GM12864 (cell line): ENCODE results near the gene STK32C.

Experiments used
- DNase-seq: peaks from one replicate; pipeline ENCODE4 v3.0.0-alpha.2; 2011; ENCODE audit warnings: low read depth
- H3K4me3 ChIP-seq: 2 replicates; pipeline ENCODE4 v1.5.1; 2011; ENCODE audit warnings: mild to moderate bottlenecking, low read depth, low read length, control low read depth
- TF ChIP-seq, protein P1 (sequence below): IDR thresholded peaks from 2 replicates; pipeline ENCODE4 v1.5.1; 2011; ENCODE audit warnings: low read depth, mild to moderate bottlenecking, moderate library complexity, low read length, control low read depth, inconsistent platforms; ENCODE audit errors: missing control alignments

The STK32C gene

DNA sequence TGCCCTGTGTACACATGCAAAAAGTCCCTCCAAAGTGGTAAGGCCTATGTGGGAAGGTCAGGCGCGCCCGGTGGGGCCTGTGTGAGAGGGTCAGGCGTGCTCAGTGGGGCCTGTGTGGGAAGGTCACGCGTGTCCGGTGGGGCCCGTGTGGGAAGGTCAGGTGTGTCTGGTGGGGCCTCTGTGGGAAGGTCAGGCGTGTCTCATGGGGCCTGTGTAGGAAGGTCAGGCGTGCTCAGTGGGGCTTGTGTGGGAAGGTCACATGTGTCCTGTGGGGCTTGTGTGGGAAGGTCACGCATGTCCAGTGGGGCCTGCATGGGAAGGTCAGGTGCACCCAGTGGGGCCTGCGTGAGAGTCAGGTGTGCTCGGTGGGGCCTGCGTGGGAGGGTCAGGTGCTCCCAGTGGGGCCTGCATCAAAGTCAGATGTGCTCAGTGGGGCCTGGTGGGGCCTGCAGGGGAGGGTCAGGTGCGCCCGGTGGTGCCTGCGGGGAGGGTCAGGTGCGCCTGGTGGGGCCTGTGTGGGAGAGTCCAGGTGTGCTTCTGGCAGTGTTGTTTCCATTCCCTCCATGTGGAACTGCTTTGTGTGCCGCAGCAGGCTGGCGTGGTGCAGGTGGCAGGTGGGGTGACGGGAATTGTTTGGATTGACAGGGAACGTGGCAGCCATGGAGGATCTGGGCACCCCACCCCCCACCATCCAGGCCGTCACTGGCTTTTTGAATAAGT is 39.6 kb upstream of the STK32C start:
- no peak overlapping the region for H3K4me3 ChIP-seq
- DNase-seq, result no peak
- TF ChIP-seq, protein P1, sequence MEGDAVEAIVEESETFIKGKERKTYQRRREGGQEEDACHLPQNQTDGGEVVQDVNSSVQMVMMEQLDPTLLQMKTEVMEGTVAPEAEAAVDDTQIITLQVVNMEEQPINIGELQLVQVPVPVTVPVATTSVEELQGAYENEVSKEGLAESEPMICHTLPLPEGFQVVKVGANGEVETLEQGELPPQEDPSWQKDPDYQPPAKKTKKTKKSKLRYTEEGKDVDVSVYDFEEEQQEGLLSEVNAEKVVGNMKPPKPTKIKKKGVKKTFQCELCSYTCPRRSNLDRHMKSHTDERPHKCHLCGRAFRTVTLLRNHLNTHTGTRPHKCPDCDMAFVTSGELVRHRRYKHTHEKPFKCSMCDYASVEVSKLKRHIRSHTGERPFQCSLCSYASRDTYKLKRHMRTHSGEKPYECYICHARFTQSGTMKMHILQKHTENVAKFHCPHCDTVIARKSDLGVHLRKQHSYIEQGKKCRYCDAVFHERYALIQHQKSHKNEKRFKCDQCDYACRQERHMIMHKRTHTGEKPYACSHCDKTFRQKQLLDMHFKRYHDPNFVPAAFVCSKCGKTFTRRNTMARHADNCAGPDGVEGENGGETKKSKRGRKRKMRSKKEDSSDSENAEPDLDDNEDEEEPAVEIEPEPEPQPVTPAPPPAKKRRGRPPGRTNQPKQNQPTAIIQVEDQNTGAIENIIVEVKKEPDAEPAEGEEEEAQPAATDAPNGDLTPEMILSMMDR, result no peak

DNA sequence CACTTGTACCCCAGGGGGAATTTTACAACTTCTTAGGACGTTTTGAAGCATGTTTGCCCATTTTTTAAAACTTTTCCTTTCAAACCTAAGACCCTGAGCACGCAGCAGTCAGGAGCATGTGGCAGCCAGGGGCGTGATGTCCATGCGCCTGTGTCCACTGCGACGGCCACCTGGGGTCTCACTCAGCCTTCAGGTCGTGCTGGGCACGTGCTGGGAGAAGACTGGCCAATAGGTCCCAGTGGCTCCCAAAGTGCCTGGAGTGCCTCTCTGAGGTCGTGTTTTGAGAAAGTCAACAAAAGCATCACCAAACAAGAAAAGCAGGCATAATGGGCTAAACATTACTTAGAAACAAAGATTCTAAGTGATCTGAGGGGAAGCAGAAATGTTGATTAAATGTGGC is 39.1 kb upstream of the STK32C start:
- H3K4me3 ChIP-seq, result no peak overlapping the region
- DNase-seq, result no peak

DNA sequence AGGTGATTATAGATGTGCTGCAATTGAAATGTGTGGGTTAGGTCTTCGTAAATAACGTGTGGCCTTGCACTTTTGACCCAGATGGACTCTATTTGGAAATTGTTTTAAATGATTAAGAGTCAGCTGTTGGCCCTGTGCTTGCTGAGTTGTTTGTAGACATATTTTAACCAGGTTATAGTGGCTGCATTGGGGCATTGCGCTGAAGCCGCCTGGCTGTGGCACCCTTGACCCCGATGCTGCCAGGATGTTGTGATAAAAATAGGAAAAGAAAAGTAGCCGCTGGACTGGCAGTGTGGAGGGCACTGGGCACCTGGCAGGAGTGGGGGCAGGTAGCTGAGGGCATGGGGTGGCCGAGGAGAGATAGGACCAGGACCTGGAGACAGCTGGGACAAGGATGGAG is 37.6 kb upstream of the STK32C start:
- no peak overlapping the region for H3K4me3 ChIP-seq
- no peak for DNase-seq
- TF ChIP-seq, protein P1, result no peak

More for the DNA sequence above, 39.1 kb upstream of the STK32C start:
- TF ChIP-seq, protein P1, result no peak

DNA sequence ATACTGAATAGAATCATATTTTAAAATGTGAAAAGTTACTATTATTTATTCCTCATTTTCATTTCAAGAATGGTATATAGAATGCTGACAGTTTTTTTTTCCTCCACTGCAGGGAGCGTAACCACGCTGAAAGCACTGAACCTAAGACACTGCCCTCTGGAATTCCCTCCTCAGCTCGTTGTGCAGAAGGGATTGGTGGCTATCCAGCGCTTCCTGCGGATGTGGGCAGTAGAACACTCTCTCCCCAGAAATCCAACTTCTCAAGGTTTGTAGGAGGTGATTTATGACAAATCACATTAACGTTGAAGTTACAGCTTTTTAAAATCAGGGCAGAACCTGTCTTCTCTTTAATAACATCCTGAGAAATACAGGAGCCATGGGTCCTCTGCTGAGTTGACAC is 36.6 kb upstream of the STK32C start:
- TF ChIP-seq, protein P1, result no peak
- H3K4me3 ChIP-seq, result no peak overlapping the region
- no peak for DNase-seq

DNA sequence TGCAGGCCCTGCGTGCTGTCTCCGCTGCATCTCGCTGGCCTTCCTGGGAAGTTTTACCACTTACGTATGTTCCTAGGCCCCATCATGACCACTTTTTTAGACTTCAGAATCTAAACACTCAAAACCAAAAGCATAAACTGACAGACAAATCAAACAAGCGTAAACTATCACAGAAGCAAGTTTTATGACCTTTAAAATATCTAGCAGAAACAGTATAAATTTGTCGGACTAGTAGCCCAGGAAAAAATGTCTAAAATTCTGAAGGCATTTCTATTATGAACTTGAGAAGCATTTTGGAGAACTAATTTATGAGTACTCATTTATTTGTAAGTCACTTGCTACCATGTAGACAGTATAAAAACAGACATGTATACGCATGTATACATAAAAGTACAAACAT is 34.8 kb upstream of the STK32C start:
- TF ChIP-seq, protein P1, result no peak
- no peak for DNase-seq
- H3K4me3 ChIP-seq, result no peak overlapping the region

DNA sequence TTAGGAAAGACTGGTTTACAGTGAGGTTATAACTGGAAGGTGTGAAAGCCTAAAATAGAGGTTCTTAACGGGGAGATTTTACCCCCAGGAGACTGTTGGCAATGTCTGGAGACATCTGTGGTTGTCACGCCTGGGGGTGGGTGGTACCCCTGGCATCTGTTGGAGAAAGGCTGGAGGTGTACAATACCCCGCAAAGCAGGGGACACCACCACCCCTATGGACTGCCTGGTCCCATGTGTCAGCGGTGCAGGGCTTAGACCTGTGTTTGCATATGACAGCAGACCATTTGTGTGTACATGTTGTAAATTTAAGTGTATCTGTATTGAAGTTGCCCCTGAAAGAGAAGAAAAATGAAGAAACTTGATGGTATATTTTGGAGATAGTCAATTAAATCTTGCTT is 34.0 kb upstream of the STK32C start:
- no peak overlapping the region for H3K4me3 ChIP-seq
- DNase-seq, result no peak
- TF ChIP-seq, protein P1, result no peak

DNA sequence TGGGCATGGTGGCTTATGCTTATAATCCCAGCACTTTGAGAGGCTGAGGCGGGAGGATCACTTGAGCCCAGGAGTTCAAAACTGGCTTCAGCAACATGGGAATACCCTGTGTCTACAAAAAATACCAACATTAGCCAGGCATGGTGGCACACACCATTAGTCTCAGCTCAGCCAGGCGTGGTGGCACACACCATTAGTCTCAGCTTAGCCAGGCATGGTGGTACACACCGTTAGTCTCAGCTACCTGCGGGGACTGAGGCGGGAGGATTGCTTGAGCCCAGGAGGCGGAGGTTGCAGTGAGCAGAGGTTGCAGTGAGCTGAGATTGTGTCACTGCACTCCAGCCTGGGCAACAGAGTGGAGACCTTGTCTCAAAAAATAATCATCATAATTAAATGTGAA is 33.3 kb upstream of the STK32C start:
- DNase-seq, result no peak
- H3K4me3 ChIP-seq, result no peak overlapping the region
- TF ChIP-seq, protein P1, result no peak
